Measurements from ENCODE around the gene XIRP2.

The XIRP2 gene

DNA sequence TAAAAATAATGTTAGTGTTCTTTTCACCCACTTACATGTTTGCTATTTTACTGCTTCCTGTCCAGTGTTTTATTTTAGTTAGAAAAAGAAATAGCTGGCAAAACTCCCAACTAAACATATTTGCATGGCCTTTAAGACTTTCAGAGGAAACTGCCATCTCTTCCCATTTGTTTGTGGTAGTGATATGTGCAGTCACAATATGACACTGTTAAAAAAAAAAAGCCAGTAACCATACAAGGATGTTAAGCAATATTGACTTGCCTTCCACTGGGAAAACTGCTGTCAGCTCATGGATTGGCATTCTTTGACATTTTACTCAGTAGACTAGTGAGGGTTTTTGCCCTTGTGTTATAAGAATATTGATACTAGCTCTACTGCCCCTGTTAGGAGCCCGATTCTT, 29.1 kb downstream of the XIRP2 start:
- no peak overlapping the region for H3K27ac ChIP-seq
- H3K79me2 ChIP-seq (ENCODE audit: insufficient read depth, low read depth): no peaks in the 10 kb centered on the region
- H3K36me3 ChIP-seq (ENCODE audit: insufficient read depth): no peaks in the 10 kb centered on the region
- H3K4me3 ChIP-seq (IDR thresholded peaks at IDR 0.05; ENCODE audit: insufficient read depth, low read depth, low read length): no peak overlapping the region
- TF ChIP-seq, protein P1, sequence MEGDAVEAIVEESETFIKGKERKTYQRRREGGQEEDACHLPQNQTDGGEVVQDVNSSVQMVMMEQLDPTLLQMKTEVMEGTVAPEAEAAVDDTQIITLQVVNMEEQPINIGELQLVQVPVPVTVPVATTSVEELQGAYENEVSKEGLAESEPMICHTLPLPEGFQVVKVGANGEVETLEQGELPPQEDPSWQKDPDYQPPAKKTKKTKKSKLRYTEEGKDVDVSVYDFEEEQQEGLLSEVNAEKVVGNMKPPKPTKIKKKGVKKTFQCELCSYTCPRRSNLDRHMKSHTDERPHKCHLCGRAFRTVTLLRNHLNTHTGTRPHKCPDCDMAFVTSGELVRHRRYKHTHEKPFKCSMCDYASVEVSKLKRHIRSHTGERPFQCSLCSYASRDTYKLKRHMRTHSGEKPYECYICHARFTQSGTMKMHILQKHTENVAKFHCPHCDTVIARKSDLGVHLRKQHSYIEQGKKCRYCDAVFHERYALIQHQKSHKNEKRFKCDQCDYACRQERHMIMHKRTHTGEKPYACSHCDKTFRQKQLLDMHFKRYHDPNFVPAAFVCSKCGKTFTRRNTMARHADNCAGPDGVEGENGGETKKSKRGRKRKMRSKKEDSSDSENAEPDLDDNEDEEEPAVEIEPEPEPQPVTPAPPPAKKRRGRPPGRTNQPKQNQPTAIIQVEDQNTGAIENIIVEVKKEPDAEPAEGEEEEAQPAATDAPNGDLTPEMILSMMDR (conservative IDR thresholded peaks at IDR 0.05; ENCODE audit: low read depth, low read length): no peak
- no peak overlapping the region for H2AFZ ChIP-seq (ENCODE audit: low read depth)
- H3K4me1 ChIP-seq (ENCODE audit: low read depth, poor library complexity, severe bottlenecking): no peaks in the 10 kb centered on the region
- no peaks in the 10 kb centered on the region for H4K20me1 ChIP-seq (ENCODE audit: insufficient read depth)
- no peak overlapping the region for H3K4me2 ChIP-seq
- H3K9ac ChIP-seq: no peak overlapping the region
- no peaks in the 10 kb centered on the region for H3K27me3 ChIP-seq (ENCODE audit: insufficient read depth, low read depth)

DNA sequence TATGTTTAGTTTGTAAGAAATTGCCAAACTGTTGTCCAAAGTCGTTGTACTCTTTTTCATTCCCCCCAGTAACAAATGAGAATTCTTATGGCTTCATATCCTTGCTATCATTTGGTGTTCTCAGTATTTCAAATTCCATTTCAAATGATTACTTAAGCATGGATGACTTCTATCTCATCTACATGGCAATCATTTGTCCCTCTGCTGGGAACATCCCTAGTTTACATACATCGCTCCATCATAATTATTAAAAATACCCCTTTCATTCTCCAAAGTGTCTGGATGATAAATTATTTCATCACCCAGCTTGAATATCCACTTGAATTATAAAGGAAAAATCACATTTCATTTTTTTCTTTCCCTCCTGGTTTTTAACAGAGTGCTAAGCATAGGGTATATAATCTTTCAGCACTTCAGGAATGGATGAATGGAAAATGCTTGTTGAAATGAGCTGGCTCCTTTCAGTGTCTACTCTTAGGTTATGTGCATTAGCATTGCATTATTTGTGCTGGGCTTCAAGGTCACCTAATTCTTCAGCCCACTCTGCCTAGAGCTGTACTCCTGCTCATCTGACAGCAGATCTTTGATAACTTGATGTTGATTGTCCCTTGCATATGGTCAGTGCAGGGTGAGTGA, 33.1 kb downstream of the XIRP2 start:
- Histone ChIP-seq H3K36me3 (ENCODE audit: insufficient read depth) (no peaks in the 10 kb centered on the region), H2AFZ (ENCODE audit: low read depth) (no peak overlapping the region), H3K27me3 (ENCODE audit: insufficient read depth, low read depth) (no peaks in the 10 kb centered on the region), H3K4me1 (ENCODE audit: low read depth, poor library complexity, severe bottlenecking) (no peaks in the 10 kb centered on the region), H3K4me2 (no peak overlapping the region), H3K9ac (no peak overlapping the region), H4K20me1 (ENCODE audit: insufficient read depth) (no peaks in the 10 kb centered on the region), H3K79me2 (ENCODE audit: insufficient read depth, low read depth) (no peaks in the 10 kb centered on the region), H3K27ac (no peak overlapping the region), H3K4me3 (IDR thresholded peaks at IDR 0.05; ENCODE audit: insufficient read depth, low read depth, low read length) (no peak overlapping the region)
- TF ChIP-seq, protein P1 (conservative IDR thresholded peaks at IDR 0.05; ENCODE audit: low read depth, low read length): no peak

DNA sequence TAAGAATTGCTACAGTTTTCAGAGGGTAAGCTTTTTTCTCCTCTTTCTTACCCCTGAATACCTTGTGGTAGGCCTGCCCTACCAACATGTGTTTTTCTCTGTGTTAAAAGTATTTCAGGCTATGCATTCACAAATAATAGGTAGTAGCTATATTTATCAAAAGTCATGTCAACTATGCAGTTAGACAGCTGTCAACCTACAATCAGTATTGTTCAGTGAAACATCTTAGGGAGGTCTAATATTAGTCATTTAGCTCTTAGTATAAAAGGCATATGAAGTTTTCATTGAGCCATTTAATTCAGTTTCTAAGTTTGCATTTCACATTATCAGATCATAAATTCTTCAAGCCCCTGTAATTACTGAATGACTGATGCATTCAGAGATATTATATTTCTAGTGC, 36.7 kb downstream of the XIRP2 start:
- H3K9ac ChIP-seq: no peak overlapping the region
- no peaks in the 10 kb centered on the region for H3K36me3 ChIP-seq (ENCODE audit: insufficient read depth)
- no peaks in the 10 kb centered on the region for H3K4me1 ChIP-seq (ENCODE audit: low read depth, poor library complexity, severe bottlenecking)
- no peak overlapping the region for H2AFZ ChIP-seq (ENCODE audit: low read depth)
- H3K27me3 ChIP-seq (ENCODE audit: insufficient read depth, low read depth): no peaks in the 10 kb centered on the region
- H3K27ac ChIP-seq: no peak overlapping the region
- no peaks in the 10 kb centered on the region for H4K20me1 ChIP-seq (ENCODE audit: insufficient read depth)
- no peaks in the 10 kb centered on the region for H3K79me2 ChIP-seq (ENCODE audit: insufficient read depth, low read depth)
- TF ChIP-seq, protein P1 (conservative IDR thresholded peaks at IDR 0.05; ENCODE audit: low read depth, low read length): no peak
- H3K4me3 ChIP-seq (IDR thresholded peaks at IDR 0.05; ENCODE audit: insufficient read depth, low read depth, low read length): no peak overlapping the region
- no peak overlapping the region for H3K4me2 ChIP-seq

DNA sequence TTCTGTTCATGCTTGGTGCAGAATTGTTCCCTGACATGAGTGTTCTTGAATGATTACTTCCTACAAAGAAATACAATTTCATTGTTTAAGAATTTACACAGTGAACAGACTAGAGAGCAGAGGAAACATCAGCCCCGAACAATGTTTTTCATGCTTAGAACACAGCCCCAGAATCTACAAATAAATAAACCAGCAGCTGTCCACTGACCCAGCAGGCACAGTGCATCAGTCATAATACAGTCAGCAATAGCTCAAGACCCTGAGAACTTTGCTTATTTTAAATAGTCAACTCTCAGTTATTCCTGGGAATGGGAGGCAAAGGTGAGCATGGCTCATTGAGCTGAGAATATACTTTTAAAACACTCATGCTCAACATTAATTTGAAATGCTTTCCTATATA, 38.4 kb downstream of the XIRP2 start:
- Histone ChIP-seq H3K79me2 (ENCODE audit: insufficient read depth, low read depth) (no peaks in the 10 kb centered on the region), H3K9ac (no peak overlapping the region), H3K27me3 (ENCODE audit: insufficient read depth, low read depth) (no peaks in the 10 kb centered on the region), H3K4me2 (no peak overlapping the region), H3K36me3 (ENCODE audit: insufficient read depth) (no peaks in the 10 kb centered on the region), H4K20me1 (ENCODE audit: insufficient read depth) (no peaks in the 10 kb centered on the region), H3K27ac (no peak overlapping the region), H3K4me1 (ENCODE audit: low read depth, poor library complexity, severe bottlenecking) (no peaks in the 10 kb centered on the region), H2AFZ (ENCODE audit: low read depth) (no peak overlapping the region), H3K4me3 (IDR thresholded peaks at IDR 0.05; ENCODE audit: insufficient read depth, low read depth, low read length) (no peak overlapping the region)
- TF ChIP-seq, protein P1 (conservative IDR thresholded peaks at IDR 0.05; ENCODE audit: low read depth, low read length): no peak
